Esophagus muscularis mucosa (tissue), 3 donors: ENCODE measurements around the gene FAM131A.

Experiments
- CTCF ChIP-seq, 3 experiments: fragments of 200-600 bp in 2 of 3; fragments of 450-650 bp in 1 of 3; sonication (generic) in 2 of 3; IDR thresholded peaks; one replicate each; pipeline ENCODE4 v1.5.1; 2017 to 2019; ENCODE audit warnings: antibody characterized with exemption in 3 of 3, mild to moderate bottlenecking in 2 of 3, moderate library complexity in 1 of 3
- POLR2A ChIP-seq: fragments of 450-650 bp; IDR thresholded peaks from one replicate; pipeline ENCODE4 v1.6.1; 2017; ENCODE audit warnings: antibody characterized with exemption, moderate library complexity, mild to moderate bottlenecking, low read depth
- POLR2AphosphoS5 ChIP-seq, 2 donors: sonication (generic); formaldehyde crosslinking; IDR thresholded peaks; one replicate each; pipeline ENCODE4 v1.6.1; 2017; ENCODE audit warnings: antibody characterized with exemption in 2 of 2

DNA sequence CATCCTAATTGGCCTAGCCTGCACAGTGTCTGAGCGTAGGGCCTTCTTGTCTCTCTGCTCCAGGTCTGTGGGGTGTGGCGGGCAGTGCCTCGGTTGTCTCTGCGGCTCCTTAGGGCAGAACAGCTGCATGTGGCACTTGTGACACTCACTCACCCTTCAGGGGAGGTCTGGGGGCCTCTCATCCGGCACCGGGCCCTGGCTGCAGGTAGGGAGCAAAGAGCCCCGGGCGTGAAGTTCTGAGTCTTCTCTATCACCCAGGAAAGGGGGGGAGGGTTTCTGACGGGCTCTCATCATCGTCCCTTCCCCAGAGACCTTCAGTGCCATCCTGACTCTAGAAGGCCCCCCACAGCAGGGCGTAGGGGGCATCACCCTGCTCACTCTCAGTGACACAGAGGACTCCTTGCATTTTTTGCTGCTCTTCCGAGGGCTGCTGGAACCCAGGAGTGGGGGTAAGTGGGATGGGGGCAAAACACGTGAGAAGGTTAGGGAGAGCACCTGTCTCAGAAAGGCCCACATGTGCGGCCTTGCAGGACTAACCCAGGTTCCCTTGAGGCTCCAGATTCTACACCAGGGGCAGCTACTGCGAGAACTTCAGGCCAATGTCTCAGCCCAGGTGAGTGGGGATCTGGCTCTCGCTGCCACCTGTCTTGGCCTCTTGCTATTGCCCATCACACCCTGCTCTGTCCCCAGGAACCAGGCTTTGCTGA, 45.1 kb downstream of the FAM131A start:
- TF ChIP-seq CTCF (IDR thresholded peaks at IDR 0.05) (no peak), POLR2A (no peak), POLR2AphosphoS5 (IDR thresholded peaks at IDR 0.05) (no peak)
